ENCODE results near the gene PLCL2. TPM values are rescaled to one million over a fixed set of nuclear protein-coding genes. Genes with fewer than 3 reads are reported as not detected.

The PLCL2 gene
- total RNA-seq: 10 to 100 TPM in 1 of 4 donors, 1 to 10 TPM in 3; 5.1 to 12.3 (median 6.9) TPM

DNA sequence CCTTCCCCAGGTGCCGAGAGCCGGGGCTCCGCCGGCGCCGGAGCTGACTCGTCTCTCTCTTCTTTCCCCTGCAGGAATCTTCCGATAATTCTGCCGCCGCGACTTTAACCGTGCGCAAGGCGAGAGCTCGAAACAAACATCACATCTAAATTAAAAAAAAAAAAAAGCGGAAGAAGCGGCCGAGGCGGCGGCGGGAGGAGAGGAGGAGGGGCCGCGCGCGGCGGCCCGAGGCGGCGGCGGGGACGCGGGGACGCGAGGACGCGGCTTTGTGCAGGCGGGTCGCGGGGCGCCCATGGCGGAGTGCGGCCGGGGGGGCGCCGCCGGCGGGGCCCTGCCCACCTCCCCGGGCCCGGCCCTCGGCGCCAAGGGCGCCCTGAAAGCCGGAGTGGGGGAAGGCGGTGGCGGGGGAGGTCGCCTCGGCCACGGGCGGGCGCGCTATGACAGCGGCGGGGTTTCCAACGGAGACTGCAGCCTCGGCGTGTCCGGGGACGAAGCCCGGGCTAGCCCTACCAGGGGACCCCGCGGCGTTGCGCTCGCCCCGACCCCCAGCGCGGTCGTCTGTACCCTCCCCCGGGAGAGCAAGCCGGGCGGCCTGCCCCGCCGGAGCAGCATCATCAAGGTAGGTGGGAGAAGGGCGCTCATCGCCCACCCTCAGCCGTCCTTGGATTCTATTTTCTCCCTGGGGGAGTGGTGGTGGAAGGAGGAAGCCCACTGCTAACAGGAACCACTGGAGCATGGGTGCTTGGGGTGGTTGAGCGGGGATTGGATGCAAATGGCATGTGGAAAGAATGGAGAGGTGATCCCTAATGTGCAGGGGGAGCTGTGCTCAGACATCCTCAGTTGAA lies at the start of gene PLCL2:
Gene PLCL2, plus strand, starts transcription at position 208 of the 845 bp plus-strand sequence. Its CDS starts 85 bp downstream, at position 293.
- 0 to 2% methylated on average over 9 to 10 of the region's 87 CpGs for WGBS, 2 donors (ENCODE audit: low coverage in 1 of 2)
- TF ChIP-seq, protein P1, sequence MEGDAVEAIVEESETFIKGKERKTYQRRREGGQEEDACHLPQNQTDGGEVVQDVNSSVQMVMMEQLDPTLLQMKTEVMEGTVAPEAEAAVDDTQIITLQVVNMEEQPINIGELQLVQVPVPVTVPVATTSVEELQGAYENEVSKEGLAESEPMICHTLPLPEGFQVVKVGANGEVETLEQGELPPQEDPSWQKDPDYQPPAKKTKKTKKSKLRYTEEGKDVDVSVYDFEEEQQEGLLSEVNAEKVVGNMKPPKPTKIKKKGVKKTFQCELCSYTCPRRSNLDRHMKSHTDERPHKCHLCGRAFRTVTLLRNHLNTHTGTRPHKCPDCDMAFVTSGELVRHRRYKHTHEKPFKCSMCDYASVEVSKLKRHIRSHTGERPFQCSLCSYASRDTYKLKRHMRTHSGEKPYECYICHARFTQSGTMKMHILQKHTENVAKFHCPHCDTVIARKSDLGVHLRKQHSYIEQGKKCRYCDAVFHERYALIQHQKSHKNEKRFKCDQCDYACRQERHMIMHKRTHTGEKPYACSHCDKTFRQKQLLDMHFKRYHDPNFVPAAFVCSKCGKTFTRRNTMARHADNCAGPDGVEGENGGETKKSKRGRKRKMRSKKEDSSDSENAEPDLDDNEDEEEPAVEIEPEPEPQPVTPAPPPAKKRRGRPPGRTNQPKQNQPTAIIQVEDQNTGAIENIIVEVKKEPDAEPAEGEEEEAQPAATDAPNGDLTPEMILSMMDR (IDR thresholded peaks at IDR 0.05): no peak
- TF ChIP-seq POLR2AphosphoS5 (IDR thresholded peaks at IDR 0.05) (no peak), EP300 (IDR thresholded peaks at IDR 0.05) (no peak), POLR2A (IDR thresholded peaks at IDR 0.05) (no peak)
- Histone ChIP-seq H3K27ac (peak within 1 kb of the TSS in 3 of 4 donors; percentile 83 to 86 (median 83)), H3K36me3 (no peaks in the 10 kb centered on the region), H3K4me3 (peak within 1 kb of the TSS; percentile 40 to 78), H3K27me3 (no peaks in the 10 kb centered on the region), H3K9me3 (no peaks in the 10 kb centered on the region), H3K4me1 (peaks cover 0 to 51% (median 0%) of the 10 kb centered on the region in 3 donors)
- ATAC-seq: peak; percentile 35

DNA sequence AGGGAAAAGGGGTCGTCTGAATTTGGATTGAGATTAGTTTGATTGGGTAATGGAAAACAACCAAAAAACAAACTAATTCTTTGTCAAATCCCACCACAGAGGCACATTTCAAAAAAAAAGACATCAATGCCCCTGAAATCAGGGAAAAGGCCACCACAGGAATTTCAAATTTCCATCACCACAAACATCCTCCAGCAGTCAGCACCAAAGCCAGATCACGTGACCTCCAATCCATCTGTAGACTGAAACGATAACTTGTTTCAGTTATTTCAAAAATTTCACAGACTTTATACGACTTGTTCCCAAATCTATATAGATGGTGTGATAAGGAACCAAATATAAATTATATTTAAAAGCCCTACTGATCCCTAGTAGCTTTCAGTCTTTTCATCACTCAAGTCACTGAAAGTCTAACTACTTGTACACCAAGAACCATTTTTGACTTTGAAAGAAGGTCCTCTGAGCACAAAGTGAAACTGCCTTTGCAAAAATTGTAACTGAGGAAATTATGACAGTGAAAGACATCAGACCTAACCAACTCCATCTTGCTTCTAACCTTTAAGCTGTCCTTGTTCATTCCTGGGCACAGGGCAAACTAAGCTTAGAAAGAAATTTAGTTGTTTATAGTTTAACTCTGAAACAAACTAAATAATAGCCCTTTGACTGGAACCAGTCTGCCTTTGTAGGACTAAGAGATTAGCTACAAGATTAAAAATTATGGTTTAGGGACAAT lies 48.1 kb upstream of the PLCL2 start:
- H3K27me3 ChIP-seq: no peaks in the 10 kb centered on the region
- no peak overlapping the region for H3K27ac ChIP-seq
- no peak for ATAC-seq
- 79 to 93% methylated on average over 3 to 4 of the region's 4 CpGs for WGBS, 2 donors (ENCODE audit: low coverage in 1 of 2)
- no peaks in the 10 kb centered on the region for H3K36me3 ChIP-seq
- H3K4me3 ChIP-seq: no peak overlapping the region
- H3K9me3 ChIP-seq: no peaks in the 10 kb centered on the region
- TF ChIP-seq, protein P1 (IDR thresholded peaks at IDR 0.05): no peak
- TF ChIP-seq POLR2AphosphoS5 (IDR thresholded peaks at IDR 0.05): no peak
- no peak for TF ChIP-seq EP300 (IDR thresholded peaks at IDR 0.05)
- no peak for TF ChIP-seq POLR2A (IDR thresholded peaks at IDR 0.05)
- peaks cover 0 to 3% (median 0%) of the 10 kb centered on the region in 3 donors for H3K4me1 ChIP-seq

DNA sequence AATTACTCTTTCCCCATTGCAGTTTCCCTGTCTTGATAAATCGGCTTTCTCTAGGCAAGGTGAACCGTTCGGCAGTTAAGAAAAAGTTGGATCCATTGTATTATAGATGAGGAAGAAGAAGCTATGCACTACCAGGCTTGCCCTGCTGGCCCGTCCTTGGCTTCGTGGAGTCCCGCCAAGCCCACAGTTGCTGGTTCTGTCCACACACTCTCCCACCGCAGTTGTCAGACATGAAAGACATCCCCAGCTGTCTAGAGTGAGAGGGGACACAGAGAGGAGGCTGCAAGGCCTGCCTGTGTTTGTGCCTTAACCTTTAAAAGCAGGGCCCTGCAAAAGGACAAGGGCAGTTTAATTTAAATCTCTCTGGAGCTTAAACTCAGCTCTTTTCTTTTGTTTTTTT lies 47.2 kb upstream of the PLCL2 start:
- Histone ChIP-seq H3K4me3 (no peak overlapping the region), H3K36me3 (no peaks in the 10 kb centered on the region), H3K9me3 (no peaks in the 10 kb centered on the region), H3K27ac (no peak overlapping the region), H3K27me3 (no peaks in the 10 kb centered on the region), H3K4me1 (peaks cover 0 to 3% (median 0%) of the 10 kb centered on the region in 3 donors)
- no peak for ATAC-seq
- 60 to 82% methylated on average over 2 to 7 of the region's 7 CpGs for WGBS, 2 donors (ENCODE audit: low coverage in 1 of 2)
- TF ChIP-seq POLR2A (IDR thresholded peaks at IDR 0.05): no peak
- no peak for TF ChIP-seq POLR2AphosphoS5 (IDR thresholded peaks at IDR 0.05)

DNA sequence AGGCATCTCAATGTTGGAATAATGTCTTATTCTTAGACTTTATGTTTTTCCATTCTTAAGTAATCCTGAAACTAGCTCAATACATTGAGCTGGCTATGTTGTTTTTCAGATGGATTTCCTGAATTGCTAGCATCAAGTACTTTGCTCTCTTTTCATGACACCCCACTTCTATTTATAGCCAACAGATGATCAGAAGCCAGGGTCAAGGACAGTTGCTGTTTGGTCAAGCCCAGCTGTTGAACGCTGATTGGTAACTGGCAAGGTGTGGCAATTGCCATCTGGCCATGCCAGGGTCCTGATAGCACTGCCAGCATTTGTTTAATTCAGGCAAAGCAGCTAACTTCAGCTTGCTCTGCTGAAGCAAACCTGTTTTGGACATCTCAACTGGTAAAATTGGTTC lies 46.2 kb upstream of the PLCL2 start:
- Histone ChIP-seq H3K9me3 (no peaks in the 10 kb centered on the region), H3K27ac (no peak overlapping the region), H3K27me3 (no peaks in the 10 kb centered on the region), H3K4me3 (no peak overlapping the region), H3K4me1 (peaks cover 0 to 3% (median 0%) of the 10 kb centered on the region in 3 donors), H3K36me3 (no peaks in the 10 kb centered on the region)
- WGBS, 2 donors (ENCODE audit: low coverage in 1 of 2): 33 to 60% methylated on average over 1 of the region's 1 CpG
- TF ChIP-seq POLR2AphosphoS5 (IDR thresholded peaks at IDR 0.05) (no peak), POLR2A (IDR thresholded peaks at IDR 0.05) (no peak), EP300 (IDR thresholded peaks at IDR 0.05) (no peak)
- TF ChIP-seq, protein P1 (IDR thresholded peaks at IDR 0.05): no peak
- ATAC-seq: no peak

DNA sequence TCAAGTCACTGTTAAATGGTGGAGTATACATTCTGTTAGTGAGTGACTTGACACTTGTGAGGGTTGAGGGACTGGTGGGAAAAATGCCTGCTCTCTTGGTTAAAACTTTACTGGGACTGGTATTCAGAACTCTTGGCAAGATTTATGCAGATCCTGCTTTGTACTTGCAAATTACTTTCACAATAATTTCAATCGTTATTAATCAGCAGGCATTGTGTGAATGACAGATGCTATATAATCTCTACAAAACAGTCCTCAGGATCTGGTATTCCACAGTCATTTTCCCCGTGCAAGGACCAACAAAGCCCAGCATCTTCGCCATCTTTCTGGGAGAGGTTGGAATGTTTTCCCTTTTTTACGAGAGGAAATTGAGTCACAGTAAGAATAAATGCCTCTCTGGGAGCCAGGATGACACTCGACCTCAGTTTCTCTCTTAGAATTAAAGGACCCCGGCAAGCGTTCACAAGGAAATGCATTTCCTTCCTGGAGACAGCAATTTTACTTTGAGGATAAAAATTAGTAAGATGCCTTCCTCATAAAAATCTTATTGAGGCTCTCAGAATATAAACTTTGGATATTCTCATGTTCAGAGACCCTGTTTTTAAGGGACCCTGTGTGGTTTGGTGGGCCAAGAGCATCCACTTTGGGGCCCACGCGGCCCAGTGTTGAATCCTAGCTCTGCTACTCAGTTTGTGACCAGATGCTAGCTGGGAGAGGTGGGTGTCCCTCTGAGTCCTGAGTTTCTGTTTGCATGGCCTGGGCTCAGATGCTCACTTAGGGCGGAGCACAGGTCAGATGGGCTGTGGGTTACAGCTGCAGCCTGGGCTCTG lies 45.3 kb upstream of the PLCL2 start:
- TF ChIP-seq, protein P1 (IDR thresholded peaks at IDR 0.05): no peak
- TF ChIP-seq EP300 (IDR thresholded peaks at IDR 0.05): no peak
- TF ChIP-seq POLR2A (IDR thresholded peaks at IDR 0.05): no peak
- no peak for TF ChIP-seq POLR2AphosphoS5 (IDR thresholded peaks at IDR 0.05)
- H3K4me1 ChIP-seq: peaks cover 0 to 3% (median 0%) of the 10 kb centered on the region in 3 donors
- no peaks in the 10 kb centered on the region for H3K9me3 ChIP-seq
- WGBS, 2 donors (ENCODE audit: low coverage in 1 of 2): 75 to 81% methylated on average over 9 of the region's 10 CpGs
- no peaks in the 10 kb centered on the region for H3K36me3 ChIP-seq
- H3K27me3 ChIP-seq: no peaks in the 10 kb centered on the region
- H3K27ac ChIP-seq: no peak overlapping the region
- no peak overlapping the region for H3K4me3 ChIP-seq
- no peak for ATAC-seq

Measured in gastroesophageal sphincter (tissue), 4 donors.